Keratinocyte (primary cell): ENCODE measurements around the gene ZNF710. TPM values are rescaled to one million over a fixed set of nuclear protein-coding genes. Genes with fewer than 3 reads are reported as not detected.

Experiments
- DNase-seq: peaks from one replicate; pipeline ENCODE4 v3.0.0-alpha.2; 2011; ENCODE audit warnings: low read depth, missing footprints, low spot score
- FAIRE-seq: peaks from 2 replicates; lab custom pipeline; 2011; peaks lifted over from hg19 to GRCh38; lab: Jason Lieb, UNC
- H2AFZ ChIP-seq: 2 replicates; pipeline ENCODE4 v1.6.0; 2012; ENCODE audit warnings: low read length, control low read depth, inconsistent platforms; ENCODE audit not compliant: control insufficient read depth
- H3K27ac ChIP-seq: 2 replicates; pipeline ENCODE4 v1.5.1; 2011; ENCODE audit warnings: low read length; ENCODE audit not compliant: control insufficient read depth, insufficient read depth
- H3K27me3 ChIP-seq: 3 replicates; pipeline ENCODE4 v1.6.0; 2011; ENCODE audit warnings: low read length; ENCODE audit not compliant: control insufficient read depth, insufficient read depth; ENCODE audit errors: extremely low read depth
- H3K36me3 ChIP-seq, 2 experiments: 2 replicates in 1 of 2; 3 replicates in 1 of 2; pipeline ENCODE4 v1.5.1; 2011; ENCODE audit warnings: low read length in 2 of 2, mild to moderate bottlenecking in 1 of 2; ENCODE audit not compliant: control insufficient read depth in 2 of 2, insufficient read depth in 2 of 2; ENCODE audit errors: extremely low read depth in 1 of 2
- H3K4me1 ChIP-seq: 3 replicates; pipeline ENCODE4 v1.5.1; 2011; ENCODE audit warnings: low read length; ENCODE audit not compliant: control insufficient read depth, insufficient read depth; ENCODE audit errors: extremely low read depth
- H3K4me2 ChIP-seq: 3 replicates; pipeline ENCODE4 v1.6.0; 2011; ENCODE audit warnings: low read depth, low read length; ENCODE audit not compliant: control insufficient read depth, insufficient read depth; ENCODE audit errors: extremely low read depth
- H3K4me3 ChIP-seq, 3 experiments: fragments of 200-600 bp in 1 of 3; sonication (generic) in 1 of 3; 2 replicates in 2 of 3; 3 replicates in 1 of 3; pipeline ENCODE4 v1.5.1; 2011 to 2016; ENCODE audit warnings: low read length in 3 of 3, mild to moderate bottlenecking in 3 of 3, control low read depth in 2 of 3, inconsistent platforms in 1 of 3, low read depth in 1 of 3, mixed read lengths in 1 of 3, mixed run types in 1 of 3, moderate library complexity in 1 of 3; ENCODE audit not compliant: control insufficient read depth in 2 of 3, insufficient read depth in 2 of 3; ENCODE audit errors: extremely low read depth in 1 of 3
- H3K79me2 ChIP-seq: 2 replicates; pipeline ENCODE4 v1.6.0; 2012; ENCODE audit warnings: low read length; ENCODE audit not compliant: control insufficient read depth, insufficient read depth
- H3K9ac ChIP-seq: 3 replicates; pipeline ENCODE4 v1.6.0; 2011; ENCODE audit warnings: low read length; ENCODE audit not compliant: control insufficient read depth, insufficient read depth; ENCODE audit errors: extremely low read depth
- H3K9me1 ChIP-seq: 3 replicates; pipeline ENCODE4 v1.6.0; 2011; ENCODE audit warnings: low read length; ENCODE audit not compliant: control insufficient read depth, insufficient read depth; ENCODE audit errors: extremely low read depth
- H3K9me3 ChIP-seq: 2 replicates; pipeline ENCODE4 v1.5.1; 2012; ENCODE audit warnings: low read depth, low read length; ENCODE audit not compliant: control insufficient read depth
- H4K20me1 ChIP-seq: 3 replicates; pipeline ENCODE4 v1.6.0; 2011; ENCODE audit warnings: low read length; ENCODE audit not compliant: control insufficient read depth, insufficient read depth; ENCODE audit errors: extremely low read depth
- CTCF ChIP-seq, 3 experiments: IDR thresholded peaks in 1 of 3; conservative IDR thresholded peaks in 1 of 3; optimal IDR thresholded peaks in 1 of 3; 2 replicates in 2 of 3; 3 replicates in 1 of 3; pipeline versions ENCODE3 to v1.5.1; 2011; ENCODE audit warnings: low read length in 3 of 3, mild to moderate bottlenecking in 3 of 3, moderate library complexity in 2 of 3, control low read depth in 1 of 3, inconsistent platforms in 1 of 3; ENCODE audit not compliant: insufficient read depth in 2 of 3; ENCODE audit errors: extremely low read depth in 1 of 3
- EZH2 ChIP-seq: IDR thresholded peaks from one replicate; pipeline ENCODE4 v1.6.1; 2012; ENCODE audit warnings: inconsistent platforms, mild to moderate bottlenecking, low read length, moderate library complexity
- dilution Hi-C: fragments of 300-500 bp; cut with MboI; formaldehyde crosslinking; loops from one replicate; pipeline ENCODE4 v1.7.0; 2020; ENCODE audit warnings: low sequenced_read_pairs; ENCODE audit not compliant: extremely low pct_ligation_motif_present
- polyA plus RNA-seq, 5 experiments: library from polyadenylated mRNA; depleted of rRNA in 3 of 5; stranded (reverse) in 3 of 5; stranded (forward) in 1 of 5; unstranded in 1 of 5; fragments of >200 nt; gene quantifications; 1 replicate in 1 of 5; 2 replicates in 3 of 5; 3 replicates in 1 of 5; pipeline versions ENCODE4 v1.2.1 to v1.2.3, GENCODE V29; 2011 to 2012; ENCODE audit warnings: missing spikeins in 2 of 5, low read depth in 1 of 5, low replicate concordance in 1 of 5

Gene ZNF710
- polyA plus RNA-seq, 1 donor (not counting 4 experiments of a cell fraction or from before 2014, with no cell fraction given), result 4.5 TPM

GRCh38 chr15:90046911-90047392 is 45.8 kb downstream of the ZNF710 start:
- Histone ChIP-seq H3K79me2 (peaks cover 8% of the 10 kb centered on the region), H3K4me2 (peak overlapping the region; percentile 24), H3K36me3 (peaks cover 5 to 6% of the 10 kb centered on the region in 2 experiments), H3K9ac (peak overlapping the region; percentile 30), H3K4me3 (no peak overlapping the region), H3K4me1 (peaks cover 14% of the 10 kb centered on the region), H3K9me3 (no peaks in the 10 kb centered on the region), H3K27me3 (no peaks in the 10 kb centered on the region), H2AFZ (peak overlapping the region; percentile 7), H4K20me1 (no peaks in the 10 kb centered on the region), H3K9me1 (no peaks in the 10 kb centered on the region), H3K27ac (peak overlapping the region; percentile 3)
- FAIRE-seq, result peak; percentile 76
- dilution Hi-C loops, result no loop called here
- DNase-seq, result no peak
- no peak for TF ChIP-seq CTCF (optimal IDR thresholded peaks at IDR 0.05 in 1 of 3, IDR thresholded peaks at IDR 0.05 in 1 of 3, conservative IDR thresholded peaks at IDR 0.05 in 1 of 3; ENCODE audit: extremely low read depth in 1 of 3, insufficient read depth in 2 of 3, low read length in 3 of 3)

- TF ChIP-seq EZH2 (no peak), CTCF (optimal IDR thresholded peaks at IDR 0.05 in 1 of 3, IDR thresholded peaks at IDR 0.05 in 1 of 3, conservative IDR thresholded peaks at IDR 0.05 in 1 of 3; ENCODE audit: extremely low read depth in 1 of 3, insufficient read depth in 2 of 3, low read length in 3 of 3) (no peak)
- DNase-seq (no peak), FAIRE-seq (no peak)
- no peaks in the 10 kb centered on the region for H3K9me1 ChIP-seq
- dilution Hi-C loops, result no loop called here
- no peak overlapping the region for H3K27ac ChIP-seq
- H3K9me3 ChIP-seq, result no peaks in the 10 kb centered on the region
- H3K4me3 ChIP-seq, result no peak overlapping the region
- no peak overlapping the region for H3K9ac ChIP-seq
- H2AFZ ChIP-seq, result no peak overlapping the region
- H3K4me2 ChIP-seq, result no peak overlapping the region
- no peaks in the 10 kb centered on the region for H4K20me1 ChIP-seq
- peaks cover 14% of the 10 kb centered on the region for H3K4me1 ChIP-seq
- peaks cover 0 to 5% of the 10 kb centered on the region in 2 experiments for H3K36me3 ChIP-seq
- no peaks in the 10 kb centered on the region for H3K27me3 ChIP-seq
- H3K79me2 ChIP-seq, result peaks cover 8% of the 10 kb centered on the region
Observed at GRCh38 chr15:90047956-90048575, 46.9 kb downstream of the ZNF710 start.
